H1 (cell line): ENCODE data around the gene OPHN1. TPM values are rescaled to one million over a fixed set of nuclear protein-coding genes. Genes with fewer than 3 reads are reported as not detected.

Source experiments
- CTCF ChIA-PET: fragments of 300-600 bp; sonication (Branson Sonifier 250); formaldehyde crosslinking; loops from one replicate; lab custom pipeline; 2021; ENCODE audit not compliant: partially characterized antibody; lab: Charles Lee
- POLR2A ChIA-PET: fragments of 300-600 bp; sonication (Branson Sonifier 250); formaldehyde crosslinking; loops from one replicate; lab custom pipeline; 2021; ENCODE audit warnings: inconsistent platforms; ENCODE audit not compliant: partially characterized antibody; lab: Charles Lee
- DNase-seq, 2 experiments: peaks; one replicate each; pipeline versions ENCODE4 v3.0.0 to v3.0.0-alpha.2; 2010 to 2022; ENCODE audit warnings: low spot score in 2 of 2, low read depth in 1 of 2, mixed read lengths in 1 of 2
- FAIRE-seq: peaks from 2 replicates; lab custom pipeline; 2011; peaks lifted over from hg19 to GRCh38; lab: Jason Lieb, UNC
- H2AFZ ChIP-seq: 2 replicates; pipeline ENCODE4 v1.8.1; 2012; ENCODE audit warnings: low read length, inconsistent platforms
- H2AK5ac ChIP-seq: 2 replicates; pipeline ENCODE4 v1.6.1; 2013; ENCODE audit warnings: low read depth, low read length
- H2BK120ac ChIP-seq: replicated peaks from 2 replicates; pipeline ENCODE3; 2013; ENCODE audit warnings: low read depth, low read length, inconsistent platforms
- H2BK12ac ChIP-seq: 2 replicates; pipeline ENCODE4 v1.6.1; 2013; ENCODE audit warnings: low read depth, low read length
- H2BK15ac ChIP-seq: 2 replicates; pipeline ENCODE4 v1.6.1; 2013; ENCODE audit warnings: low read length
- H2BK20ac ChIP-seq: 2 replicates; pipeline ENCODE4 v1.6.1; 2013; ENCODE audit warnings: low read length
- H2BK5ac ChIP-seq: 2 replicates; pipeline ENCODE4 v1.6.1; 2013; ENCODE audit warnings: low read depth, low read length
- H3K14ac ChIP-seq: 2 replicates; pipeline ENCODE4 v1.6.1; 2013; ENCODE audit warnings: inconsistent platforms; ENCODE audit not compliant: insufficient read length
- H3K18ac ChIP-seq: 2 replicates; pipeline ENCODE4 v1.6.1; 2013; ENCODE audit warnings: low read length; ENCODE audit errors: extremely low read depth
- H3K23ac ChIP-seq: 2 replicates; pipeline ENCODE4 v1.6.1; 2013; ENCODE audit warnings: inconsistent platforms; ENCODE audit not compliant: insufficient read length
- H3K23me2 ChIP-seq: 2 replicates; pipeline ENCODE4 v1.6.1; 2013; ENCODE audit warnings: low read depth, low read length
- H3K27ac ChIP-seq: 2 replicates; pipeline ENCODE4 v1.6.1; 2011; ENCODE audit warnings: low read depth, low read length, inconsistent platforms
- H3K27me3 ChIP-seq, 4 experiments: replicated peaks in 1 of 4; 1 replicate in 1 of 4; 2 replicates in 3 of 4; pipeline versions ENCODE4 v1.6.1 to v1.8.1; 2011 to 2013; ENCODE audit warnings: low read length in 3 of 4, mild to moderate bottlenecking in 3 of 4, inconsistent platforms in 2 of 4, mixed read lengths in 2 of 4, moderate library complexity in 1 of 4; ENCODE audit not compliant: control insufficient read depth in 3 of 4, insufficient read depth in 3 of 4; ENCODE audit errors: extremely low read depth in 1 of 4
- H3K36me3 ChIP-seq, 4 experiments: 2 replicates each; pipeline versions ENCODE4 v1.6.1 to v1.8.1; 2011 to 2013; ENCODE audit warnings: mild to moderate bottlenecking in 4 of 4, low read length in 3 of 4, moderate library complexity in 2 of 4, control low read depth in 1 of 4, inconsistent platforms in 1 of 4; ENCODE audit not compliant: insufficient read depth in 4 of 4, control insufficient read depth in 2 of 4
- H3K4ac ChIP-seq: replicated peaks from 2 replicates; pipeline ENCODE3; 2013; ENCODE audit warnings: low read length, low read depth, mixed read lengths, inconsistent platforms; ENCODE audit not compliant: insufficient read length
- H3K4me1 ChIP-seq, 4 experiments: replicated peaks in 1 of 4; 1 replicate in 1 of 4; 2 replicates in 3 of 4; pipeline versions ENCODE4 v1.6.1 to v1.8.1; 2011 to 2013; ENCODE audit warnings: low read length in 3 of 4, inconsistent platforms in 2 of 4, mixed read lengths in 1 of 4; ENCODE audit not compliant: insufficient read depth in 4 of 4, control insufficient read depth in 3 of 4
- H3K4me2 ChIP-seq, 2 experiments: 2 replicates each; pipeline versions ENCODE4 v1.6.1 to v1.8.1; 2011 to 2013; ENCODE audit warnings: low read depth in 2 of 2, low read length in 2 of 2, control low read depth in 1 of 2, inconsistent platforms in 1 of 2, mild to moderate bottlenecking in 1 of 2; ENCODE audit not compliant: insufficient read depth in 1 of 2
- H3K4me3 ChIP-seq, 4 experiments: fragments of 200-600, 300-600 bp in 1 of 4; sonication (generic), shearing (Covaris generic), sonication (Bioruptor Twin) in 1 of 4; 2 replicates each; pipeline versions ENCODE4 v1.5.1 to v1.8.1; 2011 to 2016; ENCODE audit warnings: low read length in 4 of 4, low read depth in 3 of 4, control low read depth in 2 of 4, inconsistent platforms in 2 of 4, mild to moderate bottlenecking in 2 of 4, mixed read lengths in 1 of 4, moderate library complexity in 1 of 4; ENCODE audit not compliant: insufficient read depth in 2 of 4; ENCODE audit errors: extremely low read depth in 1 of 4
- H3K56ac ChIP-seq: replicated peaks from 2 replicates; pipeline ENCODE3; 2013; ENCODE audit warnings: low read depth, mild to moderate bottlenecking, mixed read lengths, low read length, inconsistent platforms; ENCODE audit not compliant: insufficient read length
- H3K79me1 ChIP-seq: 2 replicates; pipeline ENCODE4 v1.6.1; 2013; ENCODE audit warnings: low read depth, low read length, control low read depth
- H3K79me2 ChIP-seq, 2 experiments: 2 replicates each; pipeline versions ENCODE4 v1.6.1 to v1.8.1; 2012 to 2013; ENCODE audit warnings: low read length in 2 of 2, mild to moderate bottlenecking in 2 of 2, inconsistent platforms in 1 of 2; ENCODE audit not compliant: insufficient read depth in 2 of 2, control insufficient read depth in 1 of 2
- H3K9ac ChIP-seq, 4 experiments: replicated peaks in 1 of 4; 1 replicate in 1 of 4; 2 replicates in 3 of 4; pipeline versions ENCODE4 v1.6.1 to v1.8.1; 2011 to 2013; ENCODE audit warnings: low read depth in 3 of 4, low read length in 3 of 4, control low read depth in 2 of 4, mild to moderate bottlenecking in 2 of 4, moderate library complexity in 2 of 4, inconsistent platforms in 1 of 4; ENCODE audit errors: extremely low read depth in 1 of 4
- H3K9me3 ChIP-seq, 2 experiments: 2 replicates each; pipeline versions ENCODE4 v1.6.1 to v1.8.1; 2012 to 2013; ENCODE audit warnings: mild to moderate bottlenecking in 2 of 2, moderate library complexity in 2 of 2, control low read depth in 1 of 2, inconsistent platforms in 1 of 2, low read depth in 1 of 2, low read length in 1 of 2, mixed read lengths in 1 of 2; ENCODE audit not compliant: insufficient read depth in 2 of 2
- H4K20me1 ChIP-seq, 2 experiments: replicated peaks in 1 of 2; 2 replicates each; pipeline versions ENCODE3 to v1.8.1; 2011 to 2013; ENCODE audit warnings: inconsistent platforms in 2 of 2, low read length in 2 of 2, mild to moderate bottlenecking in 1 of 2; ENCODE audit not compliant: insufficient read depth in 2 of 2, control insufficient read depth in 1 of 2
- H4K5ac ChIP-seq: 2 replicates; pipeline ENCODE4 v1.6.1; 2013; ENCODE audit warnings: low read length, low read depth, mixed read lengths, inconsistent platforms; ENCODE audit not compliant: insufficient read length
- H4K8ac ChIP-seq: 2 replicates; pipeline ENCODE4 v1.8.0; 2013; ENCODE audit warnings: mild to moderate bottlenecking, moderate library complexity, low read length, inconsistent platforms; ENCODE audit not compliant: insufficient read depth; ENCODE audit errors: extremely low read depth
- H4K91ac ChIP-seq: replicated peaks from 2 replicates; pipeline ENCODE3; 2013; ENCODE audit warnings: low read length, mixed read lengths, inconsistent platforms; ENCODE audit not compliant: insufficient read length
- SIX5 ChIP-seq: IDR thresholded peaks from 2 replicates; pipeline ENCODE4 v1.6.1; 2011; ENCODE audit warnings: mild to moderate bottlenecking, low read depth, low read length
- WGBS, 2 experiments: shearing (Covaris generic) in 1 of 2; methylation state at CpG; one replicate each; pipeline versions ENCODE4 v1.1.6 to v1.1.7; 2013 to 2015; ENCODE audit warnings: low lambda C conversion rate in 2 of 2, mixed read lengths in 2 of 2, inconsistent platforms in 1 of 2, low coverage in 1 of 2, missing lambda C conversion rate in 1 of 2; ENCODE audit not compliant: insufficient replicate concordance in 2 of 2, insufficient coverage in 1 of 2, insufficient read length in 1 of 2; ENCODE audit errors: extremely low coverage in 1 of 2, missing lambda C conversion rate in 1 of 2; 5-methylcytosine and 5-hydroxymethylcytosine counted together
- polyA plus RNA-seq, 7 experiments: library from polyadenylated mRNA; depleted of rRNA in 3 of 7; stranded (reverse) in 5 of 7; unstranded in 2 of 7; fragments of >200 nt in 5 of 7; fragments of 200-250 nt in 2 of 7; gene quantifications; 1 replicate in 5 of 7; 2 replicates in 1 of 7; 4 replicates in 1 of 7; pipeline versions ENCODE4 v1.2.1 to v1.2.3, GENCODE V29; 2011 to 2013; ENCODE audit warnings: missing spikeins in 2 of 7, mixed read lengths in 2 of 7
- total RNA-seq: library from RNA; stranded (reverse); fragmentation: NEBNext Ultra II Directional; extraction: Animal tissue kit (Norgen Biotek cat#: 25700); gene quantifications from 2 replicates; pipeline ENCODE4 v1.2.1, GENCODE V29; 2021

Gene OPHN1
- total and polyA plus RNA-seq, 2 of the 8 experiments (the other 6 are each of a cell fraction or from before 2014, with no cell fraction given) = 1.2 to 3.5 TPM

DNA sequence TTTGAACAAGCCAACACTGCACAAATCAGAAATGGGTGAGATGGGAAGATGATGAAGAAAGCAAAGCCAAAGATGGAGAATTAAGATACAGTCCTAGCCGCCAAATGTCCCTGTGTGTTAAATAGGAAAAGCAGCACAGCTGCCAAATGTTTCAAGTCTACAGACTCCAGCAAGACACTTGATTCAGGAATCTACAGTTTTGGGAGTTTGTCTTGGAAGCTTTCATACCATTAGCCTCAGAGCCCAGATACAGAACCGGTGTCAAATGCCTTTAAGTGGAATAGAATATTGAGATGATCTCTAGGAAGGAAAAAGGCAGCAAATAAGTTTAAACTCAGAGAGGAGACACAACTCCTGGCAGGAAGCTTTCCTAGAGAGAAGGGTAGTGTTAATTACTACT is 30.3 kb downstream of the OPHN1 start:
- H3K27ac ChIP-seq = no peak overlapping the region
- H3K36me3 ChIP-seq = no peaks in the 10 kb centered on the region
- no peak overlapping the region for H3K23ac ChIP-seq
- no peak overlapping the region for H2AK5ac ChIP-seq
- H3K18ac ChIP-seq = no peak overlapping the region
- no peak overlapping the region for H3K14ac ChIP-seq
- H2AFZ ChIP-seq = no peak overlapping the region
- no peak overlapping the region for H3K56ac ChIP-seq
- FAIRE-seq (no peak), DNase-seq (no peak)
- no peaks in the 10 kb centered on the region for H3K27me3 ChIP-seq
- ChIA-PET CTCF (no interaction called here), POLR2A (no interaction called here)
- H4K20me1 ChIP-seq = no peaks in the 10 kb centered on the region
- H2BK20ac ChIP-seq = no peak overlapping the region
- H3K9ac ChIP-seq = no peak overlapping the region
- no peaks in the 10 kb centered on the region for H3K23me2 ChIP-seq
- 77% methylated on average over 2 of the region's 2 CpGs; no CpG with 5 or more reads in 1 of the 2 experiments for WGBS, 2 experiments
- no peaks in the 10 kb centered on the region for H3K9me3 ChIP-seq
- H3K79me1 ChIP-seq = no peaks in the 10 kb centered on the region
- TF ChIP-seq SIX5 = no peak
- no peak overlapping the region for H2BK12ac ChIP-seq
- H2BK5ac ChIP-seq = no peak overlapping the region
- H2BK120ac ChIP-seq = no peak overlapping the region
- no peak overlapping the region for H4K5ac ChIP-seq
- H4K8ac ChIP-seq = no peak overlapping the region
- H3K4ac ChIP-seq = no peak overlapping the region
- no peak overlapping the region for H2BK15ac ChIP-seq
- no peak overlapping the region for H4K91ac ChIP-seq
- H3K79me2 ChIP-seq = no peaks in the 10 kb centered on the region
- no peaks in the 10 kb centered on the region for H3K4me1 ChIP-seq
- no peak overlapping the region for H3K4me2 ChIP-seq
- no peak overlapping the region for H3K4me3 ChIP-seq
